ENCODE results near the gene FBXL15. TPM values are rescaled to one million over a fixed set of nuclear protein-coding genes. Genes with fewer than 3 reads are reported as not detected.
A peak's percentile ranks its signal among the peaks of the same experiment; 100 is the strongest.

FBXL15 gene
- total and polyA plus RNA-seq, 2 donors (not counting 1 experiment from before 2014, with no cell fraction given): 15.5 to 20.7 TPM

DNA sequence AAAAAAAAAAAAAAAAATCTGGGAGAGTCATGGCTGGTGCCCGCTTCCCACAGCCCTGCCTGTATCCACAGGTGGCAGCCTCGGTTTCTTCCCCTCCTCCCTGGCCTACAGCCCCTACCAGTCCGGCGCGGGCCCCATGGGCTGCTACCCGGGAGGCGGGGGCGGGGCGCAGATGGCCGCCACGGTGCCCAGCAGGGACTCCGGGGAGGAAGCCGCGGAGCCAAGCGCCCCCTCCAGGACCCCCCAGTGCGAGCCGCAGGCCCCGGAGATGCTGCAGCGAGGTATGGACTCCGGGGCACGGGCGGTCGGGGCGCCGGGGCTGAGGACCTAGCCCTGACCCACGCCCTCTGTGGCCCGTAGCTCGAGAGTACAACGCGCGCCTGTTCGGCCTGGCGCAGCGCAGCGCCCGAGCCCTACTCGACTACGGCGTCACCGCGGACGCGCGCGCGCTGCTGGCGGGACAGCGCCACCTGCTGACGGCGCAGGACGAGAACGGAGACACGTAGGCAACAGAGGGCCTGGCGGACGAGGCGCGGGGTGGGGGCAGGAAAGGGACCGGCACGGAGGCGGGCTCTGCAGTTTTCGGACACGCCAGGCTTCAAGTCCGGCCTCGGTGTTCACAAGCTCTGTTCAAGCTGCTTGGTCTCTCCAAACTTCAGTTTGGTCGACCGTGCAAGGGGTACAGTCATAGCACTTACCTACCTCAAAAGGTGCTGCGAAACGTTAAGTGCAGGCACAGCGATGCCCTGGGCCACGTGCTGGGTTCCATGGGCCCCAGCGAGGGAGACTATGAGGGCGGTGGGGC lies 21.2 kb upstream of the FBXL15 start:
- Histone ChIP-seq H3K4me2 (replicated peaks; ENCODE audit: low read depth, low read length, poor library complexity, severe bottlenecking) (peak overlapping the region; percentile 87), H3K9me3 (ENCODE audit: control extremely low read depth in 1 of 3, control insufficient read depth in 2 of 3, insufficient read depth in 1 of 3, low read length in 2 of 3) (no peaks in the 10 kb centered on the region), H3K9ac (ENCODE audit: low read length) (peak overlapping the region; percentile 57), H3K79me2 (ENCODE audit: control insufficient read depth, insufficient read depth, low read length) (peaks cover 45% of the 10 kb centered on the region), H3K36me3 (replicated peaks in 1 of 2; ENCODE audit: control extremely low read depth in 1 of 2, control insufficient read depth in 1 of 2, extremely low read depth in 1 of 2, insufficient read depth in 2 of 2, low read length in 1 of 2) (peaks cover 0 to 56% of the 10 kb centered on the region in 2 experiments), H3K4me3 (ENCODE audit: control extremely low read depth in 1 of 5, extremely low read depth in 1 of 5, insufficient read depth in 1 of 5, low read depth in 2 of 5, low read length in 4 of 5) (peak overlapping the region in 4 of 5 experiments; percentile 29 to 53 (median 49)), H2AFZ (ENCODE audit: insufficient read depth, low read depth, low read length, poor library complexity, severe bottlenecking) (no peak overlapping the region), H3K4me1 (ENCODE audit: control insufficient read depth in 2 of 2, insufficient read depth in 2 of 2, low read length in 2 of 2) (peaks cover 36 to 46% of the 10 kb centered on the region in 2 donors), H3K27me3 (replicated peaks in 1 of 4; ENCODE audit: control extremely low read depth in 1 of 4, control insufficient read depth in 3 of 4, insufficient read depth in 4 of 4, low read length in 3 of 4) (no peaks in the 10 kb centered on the region), H4K20me1 (ENCODE audit: control insufficient read depth, insufficient read depth, low read length, poor library complexity, severe bottlenecking) (peaks cover 82% of the 10 kb centered on the region), H3K27ac (ENCODE audit: low read length in 2 of 2) (peak overlapping the region; percentile 74 to 80)
- DNase-seq: peak; percentile 94
- Mint-ChIP-seq H3K4me1 (peaks cover 46% of the 10 kb centered on the region), H3K9me3 (ENCODE audit: insufficient read depth) (no peaks in the 10 kb centered on the region), H3K27me3 (no peaks in the 10 kb centered on the region), H3K4me3 (peak overlapping the region; percentile 95), H3K27ac (peak overlapping the region; percentile 92)
- no peak for TF ChIP-seq EZH2 (IDR thresholded peaks at IDR 0.05; ENCODE audit: borderline replicate concordance, insufficient read depth, low read depth, low read length, poor library complexity, severe bottlenecking)
- peak; percentile 94 for TF ChIP-seq CTCF (IDR thresholded peaks at IDR 0.05)
- ChIA-PET CTCF (interaction anchor here (0.6 to 8.8 kb wide), 28 partner anchors 8 to 567 kb away, joined by 3 to 108 read pairs (median 4); partner anchors contain the start of genes C10orf95, CUEDC2, FBXL15 and PITX3), POLR2A (interaction anchor here (0.6 to 2.6 kb wide), 7 partner anchors 13 to 247 kb away, joined by 3 to 11 read pairs (median 4); partner anchors contain the start of genes C10orf95, CUEDC2 and FBXL15)
- intact Hi-C loops (cut with micrococcal nuclease): loop anchor here (1.0 kb wide), 5 partner anchors 10 to 169 kb away; partner anchors contain the start of genes ACTR1A and FBXL15
- whole genome bisulfite sequencing (ENCODE audit: insufficient coverage): 7% methylated on average over 72 of the region's 72 CpGs
- peak; percentile 39 for ATAC-seq (ENCODE audit: low read depth)

Measured in B cell (primary cell).